Embryonic facial prominence (tissue), 1 donor: ENCODE measurements around the gene ASRGL1.
"Not testable (repeated sequence)": the region's sequence is repeated elsewhere in the genome, so short reads cannot be mapped to it uniquely, and the experiment has no call there.

Experiments
- DNase-seq: peaks from one replicate; pipeline ENCODE4 v3.0.0-alpha.2; 2016; ENCODE audit errors: extremely low spot score

The ASRGL1 gene

DNA sequence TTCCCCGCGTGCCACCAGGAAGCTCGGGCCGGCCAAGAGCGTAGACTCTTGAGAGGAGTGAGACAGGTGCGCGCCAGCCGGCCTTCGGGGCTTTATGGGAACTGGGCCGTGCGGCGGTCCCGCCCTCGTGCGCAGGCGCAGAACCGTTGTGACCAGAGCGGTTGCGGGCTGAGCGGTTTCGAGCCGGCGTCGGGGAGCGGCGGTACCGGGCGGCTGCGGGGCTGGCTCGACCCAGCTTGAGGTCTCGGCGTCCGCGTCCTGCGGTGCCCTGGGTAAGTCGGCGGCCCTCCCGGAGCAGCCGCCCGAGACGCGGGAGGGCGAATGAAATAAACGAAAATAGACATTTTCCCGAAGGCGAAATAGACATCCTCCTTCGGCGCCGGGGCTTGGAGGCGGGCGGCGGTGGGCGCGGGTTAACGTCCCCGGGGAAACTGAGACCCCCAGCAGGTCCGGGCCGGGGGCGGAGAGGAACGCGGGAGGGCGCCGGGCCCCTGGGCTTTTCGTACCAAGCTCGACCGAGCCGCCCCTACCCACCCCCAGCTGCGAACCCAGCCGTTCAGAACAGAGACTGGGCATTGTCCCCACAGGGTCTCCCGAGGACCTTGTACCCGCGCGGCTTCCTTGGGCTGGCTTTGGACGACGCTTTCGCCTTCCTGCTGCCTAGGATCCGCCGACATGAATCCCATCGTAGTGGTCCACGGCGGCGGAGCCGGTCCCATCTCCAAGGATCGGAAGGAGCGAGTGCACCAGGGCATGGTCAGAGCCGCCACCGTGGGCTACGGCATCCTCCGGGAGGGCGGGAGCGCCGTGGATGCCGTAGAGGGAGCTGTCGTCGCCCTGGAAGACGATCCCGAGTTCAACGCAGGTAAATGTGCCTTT, at the start of gene ASRGL1:
ASRGL1 (plus strand) TSS at position 146 of the 879 bp plus-strand sequence; CDS start at position 676, 530 bp downstream.
- DNase-seq = peak; percentile 11

DNA sequence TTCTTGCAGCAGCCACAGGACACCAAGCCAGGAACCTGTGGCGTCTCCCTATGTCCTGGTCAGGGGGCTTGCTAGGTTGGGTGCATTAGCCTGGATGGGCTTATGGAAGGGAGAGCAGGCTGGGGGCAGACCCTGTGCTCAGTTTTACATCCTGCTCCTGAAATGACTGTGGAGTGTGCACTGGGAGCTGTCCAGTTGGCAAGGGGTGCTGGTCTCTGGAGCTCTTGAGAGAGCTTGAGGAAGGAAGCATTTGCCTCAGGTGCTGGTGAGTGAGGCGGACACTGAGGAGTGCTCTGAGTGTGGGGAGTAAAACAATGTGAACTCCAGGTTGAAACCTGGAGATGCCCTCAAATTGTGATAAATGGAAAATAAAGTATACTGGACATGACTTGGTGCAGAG, 41.7 kb upstream of the ASRGL1 start:
- DNase-seq = no peak

DNA sequence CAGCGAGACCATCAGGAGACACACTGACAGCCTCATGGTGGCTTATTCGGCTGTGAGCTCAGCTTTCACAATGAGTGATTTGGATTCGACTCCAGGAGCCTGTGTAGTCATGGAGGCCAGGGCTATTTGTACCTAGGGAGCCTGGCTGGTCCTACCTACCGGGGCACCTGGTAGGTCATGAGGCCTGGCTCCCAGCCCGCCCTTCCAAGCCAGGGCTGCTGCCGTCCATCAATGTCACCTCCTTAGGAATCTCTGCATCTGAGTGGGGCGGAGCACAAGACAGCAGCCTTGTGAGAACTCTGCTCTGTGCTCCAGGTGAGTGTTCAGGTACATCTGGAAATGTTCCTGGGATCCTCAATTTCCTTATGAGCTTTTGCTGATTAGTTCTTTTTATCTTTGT, 38.3 kb upstream of the ASRGL1 start, which contains the start of gene SCGB1D4:
SCGB1D4 (minus strand) TSS at position 101 of the 400 bp plus-strand sequence; CDS start at position 36, 65 bp downstream.
- DNase-seq = no peak

DNA sequence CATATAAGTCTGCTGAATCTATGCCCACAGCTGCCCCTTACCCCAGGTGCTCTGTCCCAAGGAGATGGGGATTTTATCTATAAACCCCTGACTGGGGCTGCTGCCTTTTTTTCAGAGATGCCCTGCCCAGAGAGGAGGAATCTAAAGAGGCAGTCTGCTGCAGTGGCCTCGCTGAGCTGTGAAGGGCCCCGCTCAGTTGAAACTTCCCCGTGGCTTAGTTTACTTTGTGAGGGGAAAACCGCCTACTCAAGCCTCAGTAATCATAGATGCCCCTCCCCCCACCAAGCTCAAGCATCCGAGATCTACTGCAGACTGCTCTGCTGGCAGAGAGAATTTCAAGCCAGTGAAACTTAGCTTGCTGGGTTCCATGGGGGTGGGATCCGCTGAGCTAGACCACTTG, 31.0 kb upstream of the ASRGL1 start:
- no peak for DNase-seq

DNA sequence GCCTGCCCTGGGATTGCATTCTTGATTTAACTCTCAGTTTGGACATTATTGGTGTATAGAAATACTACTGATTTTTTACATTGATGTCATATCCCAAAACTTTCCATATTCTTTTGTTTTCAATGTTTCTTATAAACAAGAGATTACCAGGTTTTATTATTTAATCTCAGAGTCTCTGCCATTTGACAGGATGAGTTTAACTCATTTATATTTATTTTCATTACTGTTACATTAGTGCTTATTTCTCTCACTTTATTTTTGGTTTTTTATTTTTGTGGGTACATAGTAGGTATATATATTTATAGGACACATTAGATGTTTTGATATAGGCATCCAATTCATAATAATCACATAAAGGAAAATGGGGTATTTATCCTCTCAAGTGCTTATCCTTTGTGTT, 29.3 kb upstream of the ASRGL1 start:
- no peak for DNase-seq

DNA sequence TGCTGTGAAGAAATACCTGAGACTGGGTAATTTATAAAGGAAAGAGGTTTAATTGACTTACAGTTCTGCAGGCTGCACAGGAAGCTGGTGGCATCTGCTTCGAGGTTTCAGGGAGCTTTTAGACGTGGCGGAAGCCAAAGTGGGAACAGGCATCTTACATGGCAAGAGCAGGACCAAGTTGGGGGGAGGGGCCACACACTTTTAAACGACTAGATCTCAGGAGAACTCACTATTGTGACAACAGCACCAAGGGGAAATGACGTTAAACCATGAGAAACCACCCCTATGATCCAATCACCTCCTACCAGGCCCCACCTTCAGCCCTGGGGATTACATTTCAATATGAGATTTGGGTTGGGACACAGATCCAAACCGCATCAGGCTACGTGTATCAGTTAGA, 27.3 kb upstream of the ASRGL1 start:
- DNase-seq = no peak

DNA sequence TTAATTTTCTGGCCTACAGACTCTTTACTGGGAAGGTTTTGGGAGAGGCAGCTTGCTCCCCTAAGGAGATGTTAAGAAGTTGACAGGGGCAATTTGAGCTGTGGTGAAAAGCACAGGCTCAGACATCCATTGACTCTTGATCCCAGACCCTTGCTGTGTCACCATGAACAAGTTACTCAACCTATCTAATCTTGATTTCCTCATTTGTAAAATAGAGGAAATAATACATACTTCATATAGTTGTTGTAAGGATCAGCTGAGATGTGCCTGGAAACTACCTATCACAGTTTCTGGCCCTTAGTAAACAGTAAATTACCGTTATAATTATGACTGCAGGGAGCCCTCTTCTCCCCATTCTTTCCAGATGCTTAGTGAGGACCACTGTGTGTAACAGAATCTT, 21.8 kb upstream of the ASRGL1 start:
- DNase-seq = no peak

DNA sequence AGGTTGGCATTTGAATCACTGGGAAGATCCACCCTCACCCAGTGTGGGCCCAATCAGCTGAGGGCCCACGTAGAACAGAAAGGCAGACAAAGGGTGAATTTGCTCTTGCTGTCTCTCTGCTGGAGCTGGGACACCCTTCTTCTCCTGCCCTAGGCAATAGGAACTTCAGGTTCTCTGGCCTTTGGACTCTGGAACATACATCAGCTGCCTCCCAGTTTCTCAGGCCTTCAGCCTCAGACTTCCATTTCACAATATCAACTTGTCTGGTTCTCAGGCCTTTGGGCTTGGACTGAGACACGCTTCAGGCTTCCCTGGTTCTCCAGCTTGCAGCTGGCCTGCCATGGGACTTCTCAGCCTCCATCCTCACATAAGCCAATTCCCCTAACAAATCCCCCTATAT, 14.7 kb upstream of the ASRGL1 start:
- DNase-seq = no peak

DNA sequence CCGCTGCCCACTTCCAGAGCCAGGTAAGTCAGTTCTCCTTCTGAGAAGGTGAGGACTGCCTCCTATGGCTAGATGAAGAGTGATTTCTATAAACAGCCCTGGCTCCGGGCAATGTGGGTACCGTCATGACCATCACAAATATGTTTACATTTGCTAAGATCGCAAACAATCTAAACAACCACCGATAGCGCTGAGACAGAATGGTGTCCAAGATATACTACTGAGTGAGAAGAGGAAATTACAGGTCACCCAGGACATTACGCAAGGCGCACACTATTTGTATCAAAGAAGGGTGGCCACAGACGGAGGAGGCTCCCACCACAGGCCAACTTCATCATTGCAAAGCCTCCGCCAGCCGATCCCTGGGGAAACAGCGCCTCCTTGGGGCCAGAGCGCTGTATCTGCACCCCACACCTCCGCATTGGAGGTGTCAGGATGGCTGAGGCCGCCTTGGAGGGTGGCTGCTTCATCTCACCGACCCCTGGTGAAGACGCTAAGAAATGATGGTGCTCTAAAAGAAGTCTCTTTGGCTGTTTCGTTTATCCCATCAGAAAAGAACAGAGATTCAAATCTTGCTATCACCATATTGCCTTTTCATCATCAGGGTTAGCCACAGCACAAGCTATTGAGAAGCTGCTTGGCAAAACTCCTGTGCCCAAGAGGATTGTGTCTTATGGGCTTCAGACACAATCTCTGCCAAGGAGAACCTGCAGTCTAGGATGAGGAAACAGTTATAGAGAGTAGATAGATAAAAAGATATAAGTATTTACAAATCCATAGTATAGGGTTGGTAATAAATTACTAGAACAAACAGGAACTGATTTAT, 12.3 kb upstream of the ASRGL1 start:
- DNase-seq = no peak

DNA sequence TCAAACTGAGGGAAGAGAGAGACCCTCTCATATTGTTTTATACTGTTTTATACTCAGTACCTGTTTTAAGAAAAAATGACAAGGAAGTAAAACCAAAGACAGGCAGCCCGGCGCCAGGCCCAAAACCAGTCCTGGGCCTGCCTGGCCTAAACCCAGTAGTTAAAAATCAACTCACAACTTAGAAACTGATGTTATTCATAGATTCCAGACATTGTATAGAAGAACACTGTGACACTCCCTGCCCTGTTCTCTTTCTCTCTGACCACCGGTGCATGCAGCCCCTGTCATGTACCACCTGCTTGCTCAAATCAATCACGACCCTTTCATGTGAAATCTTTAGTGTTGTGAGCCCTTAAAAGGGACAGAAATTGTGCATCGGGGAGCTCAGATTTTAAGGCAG, 11.5 kb upstream of the ASRGL1 start:
- DNase-seq = not testable (repeated sequence)

DNA sequence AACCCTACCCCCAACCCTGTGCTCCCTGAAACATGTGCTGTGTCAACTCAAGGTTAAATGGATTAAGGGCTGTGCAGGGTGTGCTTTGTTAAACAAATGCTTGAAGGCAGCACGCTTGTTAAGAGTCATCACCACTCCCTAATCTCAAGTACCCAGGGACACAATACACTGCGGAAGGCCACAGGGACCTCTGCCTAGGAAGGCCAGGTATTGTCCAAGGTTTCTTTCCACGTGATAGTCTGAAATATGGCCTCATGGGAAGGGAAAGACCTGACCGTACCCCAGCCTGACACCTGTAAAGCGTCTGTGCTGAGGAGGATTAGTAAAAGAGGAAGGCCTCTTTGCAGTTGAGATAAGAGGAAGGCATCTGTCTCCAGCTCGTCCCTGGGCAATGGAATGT, 10.5 kb upstream of the ASRGL1 start:
- DNase-seq = not testable (repeated sequence)

DNA sequence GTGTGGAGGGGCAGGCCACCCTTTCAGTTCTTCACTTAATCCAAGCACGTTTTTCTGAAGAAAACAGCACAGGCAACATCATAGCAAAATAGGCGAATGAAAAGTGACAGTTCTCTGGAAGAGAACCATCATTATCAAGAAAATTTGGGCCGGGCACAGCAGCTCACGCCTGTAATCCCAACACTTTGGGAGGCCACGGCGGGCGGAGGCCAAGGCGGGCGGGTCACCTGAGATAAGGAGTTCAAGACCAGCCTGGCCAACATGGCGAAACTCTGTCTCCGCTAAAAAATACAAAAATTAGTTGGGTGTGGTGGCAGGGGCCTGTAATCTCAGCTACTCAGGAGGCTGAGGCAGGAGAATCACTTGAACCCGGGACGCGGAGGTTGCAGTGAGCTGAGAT, 9.7 kb upstream of the ASRGL1 start:
- not testable (repeated sequence) for DNase-seq

DNA sequence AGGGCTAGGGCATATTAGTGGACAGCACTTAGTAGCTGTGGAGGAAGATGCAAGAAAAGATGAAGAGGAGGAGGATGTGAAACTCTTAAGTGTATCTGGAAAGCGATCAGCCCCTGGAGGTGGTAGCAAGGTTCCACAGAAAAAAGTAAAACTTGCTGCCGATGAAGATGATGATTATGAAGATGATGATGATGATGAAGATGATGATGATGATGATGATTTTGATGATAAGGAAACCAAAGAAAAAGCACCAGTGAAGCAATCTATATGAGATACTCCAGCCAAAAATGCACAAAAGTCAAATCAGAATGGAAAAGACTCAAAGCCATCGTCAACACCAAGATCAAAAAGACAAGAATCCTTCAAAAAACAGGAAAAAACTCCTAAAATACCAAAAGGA, 6.0 kb upstream of the ASRGL1 start:
- DNase-seq = not testable (repeated sequence)

DNA sequence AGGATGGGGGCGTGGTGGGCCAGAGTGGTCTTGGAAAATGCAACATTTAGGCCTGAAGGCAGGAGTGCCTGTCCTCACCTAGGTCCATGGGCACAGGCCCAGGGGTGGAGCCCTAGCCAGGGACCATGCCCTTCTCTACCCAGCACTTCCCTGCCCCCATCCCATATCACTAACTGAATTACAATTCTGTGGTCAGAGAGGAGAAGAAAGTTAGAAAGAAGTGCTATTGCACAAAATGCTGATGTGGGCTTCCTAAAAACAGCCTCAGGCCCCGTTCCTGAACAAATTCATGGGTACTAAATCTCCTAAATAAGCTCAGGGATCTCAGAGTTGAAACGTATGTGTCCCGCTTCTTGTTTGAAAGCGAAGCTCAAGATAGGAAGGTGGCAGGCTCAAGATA, 3.5 kb upstream of the ASRGL1 start:
- DNase-seq = no peak

DNA sequence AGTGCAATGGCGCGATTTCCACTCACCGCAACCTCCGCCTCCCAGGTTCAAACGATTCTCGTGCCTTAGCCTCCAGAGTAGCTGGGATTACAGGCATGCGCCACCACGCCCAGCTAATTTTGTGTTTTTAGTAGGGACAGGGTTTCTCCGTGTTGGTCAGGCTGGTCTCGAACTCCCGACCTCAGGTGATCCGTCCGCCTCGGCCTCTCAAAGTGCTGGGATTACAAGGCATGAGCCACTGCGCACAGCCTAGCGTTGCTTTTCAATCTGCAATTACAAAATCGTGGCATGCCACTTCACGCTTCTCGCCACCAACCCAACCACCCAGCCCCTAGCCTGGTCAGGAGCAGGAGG, 322 bp upstream of the ASRGL1 start:
- not testable (repeated sequence) for DNase-seq

DNA sequence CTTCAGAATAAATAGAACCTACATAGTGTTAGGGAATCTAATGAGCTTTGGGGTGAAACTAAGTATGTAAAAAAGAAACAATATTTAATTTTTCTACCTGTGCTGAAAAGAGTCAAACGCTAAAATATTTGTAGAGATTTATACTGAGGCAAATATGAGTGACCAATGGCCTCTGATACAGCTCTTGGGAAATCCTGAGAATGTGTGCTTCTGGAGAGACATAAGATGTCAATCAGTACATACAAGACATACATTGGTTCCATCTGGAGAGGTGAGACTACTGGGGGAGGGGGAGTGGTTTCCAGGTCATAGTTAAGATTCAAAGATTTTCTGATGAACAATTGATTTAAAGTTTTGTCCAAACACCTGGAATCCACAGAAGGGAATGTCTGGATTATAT, 970 bp downstream of the ASRGL1 start:
- no peak for DNase-seq

DNA sequence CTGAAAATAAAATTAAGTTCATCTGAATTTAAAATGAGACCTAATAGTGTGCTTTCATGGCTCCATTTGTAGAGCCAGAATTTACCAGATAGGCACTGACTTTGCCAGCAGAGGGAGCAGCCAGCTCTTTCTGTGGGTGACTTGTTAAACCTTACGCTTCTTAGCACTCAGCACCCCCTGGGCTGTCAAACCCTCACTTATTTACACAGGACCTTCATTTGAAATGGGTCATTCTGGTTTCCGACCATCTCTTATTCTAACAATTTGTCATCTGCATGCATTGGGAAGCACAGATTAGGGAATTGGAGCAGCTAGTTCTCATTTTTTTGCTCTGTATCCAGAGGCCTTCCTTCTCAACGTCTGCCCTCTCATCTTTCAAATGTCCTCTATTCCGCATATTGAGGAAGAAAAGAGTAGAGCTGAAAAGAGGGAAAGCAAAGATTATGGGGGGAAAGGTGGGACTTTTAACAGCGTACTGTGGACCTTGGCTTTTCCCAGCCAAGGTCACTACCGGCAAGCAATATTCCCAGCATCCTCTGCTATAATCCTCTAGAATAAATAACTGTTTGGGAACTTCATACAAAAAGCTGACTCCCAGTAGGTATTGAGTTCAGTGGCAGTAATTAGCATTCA, 3.1 kb downstream of the ASRGL1 start:
- no peak for DNase-seq

DNA sequence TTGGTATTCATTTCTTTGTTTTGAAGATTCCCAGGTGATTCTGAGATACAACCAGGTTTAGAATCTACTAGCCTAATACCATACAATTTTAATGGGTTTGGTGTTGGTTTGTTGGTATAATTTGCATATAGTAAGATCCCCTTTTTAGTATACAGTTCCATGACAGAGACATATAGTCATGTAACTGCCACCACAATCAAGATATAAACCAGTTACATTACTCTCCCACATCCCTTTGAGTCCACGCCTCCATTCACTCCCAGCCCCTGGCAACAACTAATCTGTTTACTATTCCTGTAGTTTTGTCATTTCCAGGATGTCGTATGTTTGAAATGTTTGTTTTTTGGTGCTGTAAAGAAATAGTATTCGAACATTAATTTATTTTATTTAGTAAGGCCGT, 4.3 kb downstream of the ASRGL1 start:
- no peak for DNase-seq

DNA sequence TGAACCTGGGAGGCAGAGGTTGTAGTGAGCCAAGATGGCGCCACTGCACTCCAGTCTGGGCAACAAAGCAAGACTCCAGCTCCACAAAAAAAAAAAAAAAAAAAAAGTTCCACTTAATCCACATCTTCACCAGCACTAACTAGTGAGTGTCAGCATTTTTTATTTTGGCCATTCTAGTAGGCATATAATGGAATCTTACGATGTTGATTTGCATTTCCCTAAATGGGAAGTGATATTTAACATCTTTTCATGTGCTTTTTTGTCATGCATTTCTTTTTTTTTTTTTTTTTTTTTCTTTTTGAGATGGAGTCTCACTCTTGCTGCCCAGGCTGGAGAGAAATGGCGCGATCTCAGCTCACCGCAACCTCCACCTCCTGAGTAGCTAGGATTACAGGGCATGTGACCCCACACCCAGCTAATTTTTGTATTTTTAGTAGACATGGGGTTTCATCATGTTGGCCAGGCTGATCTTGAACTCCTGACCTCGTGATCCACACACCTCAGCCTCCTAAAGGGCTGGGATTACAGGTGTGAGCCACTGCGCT, 6.5 kb downstream of the ASRGL1 start:
- not testable (repeated sequence) for DNase-seq

DNA sequence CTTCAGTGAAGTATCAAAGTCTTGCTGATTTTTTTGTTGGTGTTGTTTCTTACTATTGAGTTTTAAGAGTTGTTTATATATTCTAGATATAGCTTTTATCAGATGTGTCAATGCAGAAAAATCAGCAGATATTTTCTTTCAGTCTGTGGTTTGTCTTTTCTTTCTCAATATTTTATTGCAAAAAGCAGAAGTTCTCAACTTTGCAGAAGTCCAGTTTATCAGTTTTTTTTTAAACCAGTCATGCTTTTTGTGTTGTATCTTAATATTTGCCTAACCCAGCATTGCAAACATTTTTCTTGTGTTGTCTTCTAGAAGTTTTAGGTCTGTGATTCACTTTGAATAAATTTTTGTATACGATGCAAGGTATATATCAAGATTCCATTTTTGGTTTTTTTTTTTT, 7.0 kb downstream of the ASRGL1 start:
- DNase-seq = no peak

DNA sequence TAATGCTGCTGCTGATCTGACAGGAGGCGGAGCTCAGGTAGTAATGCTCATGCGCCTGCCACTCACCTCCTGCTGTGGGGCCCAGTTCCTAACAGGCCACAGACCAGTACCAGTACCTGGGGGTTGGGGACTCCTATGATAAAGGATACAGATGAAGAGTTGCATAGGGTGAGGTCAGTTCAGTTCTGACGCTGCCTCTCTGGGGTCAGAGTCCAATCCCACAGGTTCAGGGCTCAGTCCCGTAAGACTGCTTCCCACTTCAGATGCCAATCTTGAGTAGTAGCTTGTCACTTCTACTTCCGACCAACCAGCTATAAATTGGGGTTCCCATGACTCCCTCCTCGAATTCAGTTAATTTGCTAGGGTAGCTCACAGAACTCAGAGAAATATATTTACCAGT, 8.6 kb downstream of the ASRGL1 start:
- no peak for DNase-seq
